ENCODE measurements around the gene AP3D1. TPM values are rescaled to one million over a fixed set of nuclear protein-coding genes. Genes with fewer than 3 reads are reported as not detected.
"Not testable (repeated sequence)": the region's sequence is repeated elsewhere in the genome, so short reads cannot be mapped to it uniquely, and the experiment has no call there.

Gene AP3D1
- total RNA-seq, 1 experiment from 2014 or later = 145 TPM

GRCh38 chr19:2128252-2128651 lies 23.1 kb downstream of the AP3D1 start:
- DNase-seq (ENCODE audit: low spot score) = not testable (repeated sequence)

GRCh38 chr19:2127758-2128157 lies 23.6 kb downstream of the AP3D1 start:
- no peak for DNase-seq (ENCODE audit: low spot score)

GRCh38 chr19:2126879-2127518 lies 24.4 kb downstream of the AP3D1 start:
- DNase-seq (ENCODE audit: low spot score) = no peak

- no peak for DNase-seq (ENCODE audit: low spot score)
These were observed 27.5 kb downstream of the AP3D1 start for GRCh38 chr19:2123682-2124387.

GRCh38 chr19:2122982-2123381 lies 28.4 kb downstream of the AP3D1 start:
- no peak for DNase-seq (ENCODE audit: low spot score)

- DNase-seq (ENCODE audit: low spot score) = no peak
These were observed 29.1 kb downstream of the AP3D1 start for GRCh38 chr19:2122251-2122650.

GRCh38 chr19:2121416-2122051 lies 29.8 kb downstream of the AP3D1 start:
- no peak for DNase-seq (ENCODE audit: low spot score)

GRCh38 chr19:2120821-2121220 lies 30.5 kb downstream of the AP3D1 start:
- no peak for DNase-seq (ENCODE audit: low spot score)

- no peak for DNase-seq (ENCODE audit: low spot score)
These were observed 31.2 kb downstream of the AP3D1 start for GRCh38 chr19:2119921-2120785.

GRCh38 chr19:2118438-2118837 lies 32.9 kb downstream of the AP3D1 start:
- DNase-seq (ENCODE audit: low spot score) = no peak

GRCh38 chr19:2117215-2117960 lies 34.0 kb downstream of the AP3D1 start:
- DNase-seq (ENCODE audit: low spot score) = no peak

GRCh38 chr19:2116507-2116906 lies 34.9 kb downstream of the AP3D1 start:
- DNase-seq (ENCODE audit: low spot score) = no peak

GRCh38 chr19:2115911-2116426 lies 35.4 kb downstream of the AP3D1 start:
- no peak for DNase-seq (ENCODE audit: low spot score)

- no peak for DNase-seq (ENCODE audit: low spot score)
These were observed 36.0 kb downstream of the AP3D1 start for GRCh38 chr19:2115324-2115723.

GRCh38 chr19:2114821-2115220 lies 36.5 kb downstream of the AP3D1 start:
- DNase-seq (ENCODE audit: low spot score) = no peak

- DNase-seq (ENCODE audit: low spot score) = no peak
These were observed 37.1 kb downstream of the AP3D1 start for GRCh38 chr19:2114218-2114617.

- no peak for DNase-seq (ENCODE audit: low spot score)
These were observed 37.7 kb downstream of the AP3D1 start for GRCh38 chr19:2113439-2114211.

GRCh38 chr19:2112516-2113320 lies 38.6 kb downstream of the AP3D1 start:
- DNase-seq (ENCODE audit: low spot score) = no peak

GRCh38 chr19:2111886-2112285 lies 39.5 kb downstream of the AP3D1 start:
- DNase-seq (ENCODE audit: low spot score) = no peak

Data from HT-29 (cell line).